ENCODE measurements around the gene PLXDC2.

The PLXDC2 gene

DNA sequence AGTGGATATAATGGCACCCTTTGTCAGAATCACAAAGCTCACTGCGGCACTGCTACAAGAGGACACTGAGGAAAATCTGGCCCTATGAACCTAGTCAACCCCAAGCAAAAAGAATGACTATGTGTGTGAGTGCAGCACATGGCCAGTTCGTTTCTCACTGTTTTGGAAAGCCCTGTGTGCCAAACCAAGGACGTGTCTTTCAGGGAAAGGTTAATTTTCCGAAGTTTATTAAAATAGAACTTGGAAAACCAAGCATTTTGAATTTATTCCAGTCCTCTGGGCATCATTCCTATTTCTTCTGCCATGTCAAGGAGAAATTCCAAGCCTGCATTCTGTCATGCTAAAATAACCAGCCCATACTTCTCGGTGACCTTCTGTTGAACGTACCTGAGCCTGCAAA is 471.8 kb downstream of the PLXDC2 start:
- H3K4me3 ChIP-seq (replicated peaks; ENCODE audit: low read depth, low read length), result no peak overlapping the region
- DNase-seq (ENCODE audit: extremely low read depth, low read depth), result no peak
- TF ChIP-seq, protein P1, sequence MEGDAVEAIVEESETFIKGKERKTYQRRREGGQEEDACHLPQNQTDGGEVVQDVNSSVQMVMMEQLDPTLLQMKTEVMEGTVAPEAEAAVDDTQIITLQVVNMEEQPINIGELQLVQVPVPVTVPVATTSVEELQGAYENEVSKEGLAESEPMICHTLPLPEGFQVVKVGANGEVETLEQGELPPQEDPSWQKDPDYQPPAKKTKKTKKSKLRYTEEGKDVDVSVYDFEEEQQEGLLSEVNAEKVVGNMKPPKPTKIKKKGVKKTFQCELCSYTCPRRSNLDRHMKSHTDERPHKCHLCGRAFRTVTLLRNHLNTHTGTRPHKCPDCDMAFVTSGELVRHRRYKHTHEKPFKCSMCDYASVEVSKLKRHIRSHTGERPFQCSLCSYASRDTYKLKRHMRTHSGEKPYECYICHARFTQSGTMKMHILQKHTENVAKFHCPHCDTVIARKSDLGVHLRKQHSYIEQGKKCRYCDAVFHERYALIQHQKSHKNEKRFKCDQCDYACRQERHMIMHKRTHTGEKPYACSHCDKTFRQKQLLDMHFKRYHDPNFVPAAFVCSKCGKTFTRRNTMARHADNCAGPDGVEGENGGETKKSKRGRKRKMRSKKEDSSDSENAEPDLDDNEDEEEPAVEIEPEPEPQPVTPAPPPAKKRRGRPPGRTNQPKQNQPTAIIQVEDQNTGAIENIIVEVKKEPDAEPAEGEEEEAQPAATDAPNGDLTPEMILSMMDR (IDR thresholded peaks at IDR 0.05; ENCODE audit: low read depth, low read length, missing control alignments), result no peak

DNA sequence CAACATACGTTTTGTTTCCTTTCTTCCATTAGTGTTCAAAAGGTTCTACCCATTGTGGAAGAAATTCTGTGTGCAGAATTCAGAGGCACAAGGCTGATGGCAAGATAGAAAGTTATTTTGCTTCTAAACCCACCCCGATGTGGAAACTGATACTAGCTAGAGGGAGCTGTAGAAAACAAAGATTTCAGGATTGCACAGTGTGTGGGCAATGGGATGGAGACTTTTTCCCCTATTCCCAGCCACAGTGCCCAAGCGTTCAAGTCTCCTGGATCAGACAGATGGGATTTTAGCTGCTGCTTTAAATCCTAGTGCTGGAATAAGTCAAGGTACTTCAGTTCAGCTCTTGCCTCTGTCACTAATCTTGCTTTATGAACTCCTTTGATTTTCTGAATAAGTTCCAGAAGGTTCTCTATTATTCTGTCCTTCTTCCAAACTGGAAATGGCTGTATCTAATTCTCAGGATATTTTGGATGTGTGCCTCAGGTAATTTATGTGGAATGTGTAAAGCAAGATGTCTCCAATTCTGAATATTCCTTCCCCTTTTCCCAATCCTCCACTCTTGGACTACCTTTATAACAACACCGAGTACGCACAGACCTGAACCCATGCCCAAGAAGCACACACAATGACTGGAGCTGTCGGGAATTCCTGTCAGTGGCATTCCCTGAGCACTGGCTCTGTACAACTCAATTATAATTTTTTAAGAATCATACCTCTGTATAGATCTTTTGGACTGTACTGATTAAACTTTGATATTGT is 473.0 kb downstream of the PLXDC2 start:
- TF ChIP-seq, protein P1 (IDR thresholded peaks at IDR 0.05; ENCODE audit: low read depth, low read length, missing control alignments), result no peak
- no peak overlapping the region for H3K4me3 ChIP-seq (replicated peaks; ENCODE audit: low read depth, low read length)
- DNase-seq (ENCODE audit: extremely low read depth, low read depth), result no peak

DNA sequence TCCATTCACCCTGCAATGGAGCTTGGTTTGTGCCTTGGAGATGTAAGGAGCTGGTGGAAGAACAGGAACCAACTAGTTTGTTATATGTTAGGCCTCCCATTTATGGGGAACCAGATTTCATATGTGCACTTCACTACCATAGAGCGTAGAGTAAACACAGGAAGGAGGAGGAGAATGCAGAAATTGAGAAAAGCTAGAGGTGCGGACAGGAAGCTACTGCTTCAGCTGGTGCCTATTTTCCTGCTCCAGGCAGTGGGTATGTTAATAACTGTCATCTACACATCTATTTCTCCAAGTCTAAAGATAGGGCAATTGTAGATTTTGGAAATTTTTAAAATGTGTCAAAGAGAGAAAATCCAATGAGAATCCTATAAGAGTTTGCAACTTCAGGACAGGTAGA is 482.2 kb downstream of the PLXDC2 start:
- TF ChIP-seq, protein P1 (IDR thresholded peaks at IDR 0.05; ENCODE audit: low read depth, low read length, missing control alignments), result no peak
- DNase-seq (ENCODE audit: extremely low read depth, low read depth), result no peak
- H3K4me3 ChIP-seq (replicated peaks; ENCODE audit: low read depth, low read length), result no peak overlapping the region

DNA sequence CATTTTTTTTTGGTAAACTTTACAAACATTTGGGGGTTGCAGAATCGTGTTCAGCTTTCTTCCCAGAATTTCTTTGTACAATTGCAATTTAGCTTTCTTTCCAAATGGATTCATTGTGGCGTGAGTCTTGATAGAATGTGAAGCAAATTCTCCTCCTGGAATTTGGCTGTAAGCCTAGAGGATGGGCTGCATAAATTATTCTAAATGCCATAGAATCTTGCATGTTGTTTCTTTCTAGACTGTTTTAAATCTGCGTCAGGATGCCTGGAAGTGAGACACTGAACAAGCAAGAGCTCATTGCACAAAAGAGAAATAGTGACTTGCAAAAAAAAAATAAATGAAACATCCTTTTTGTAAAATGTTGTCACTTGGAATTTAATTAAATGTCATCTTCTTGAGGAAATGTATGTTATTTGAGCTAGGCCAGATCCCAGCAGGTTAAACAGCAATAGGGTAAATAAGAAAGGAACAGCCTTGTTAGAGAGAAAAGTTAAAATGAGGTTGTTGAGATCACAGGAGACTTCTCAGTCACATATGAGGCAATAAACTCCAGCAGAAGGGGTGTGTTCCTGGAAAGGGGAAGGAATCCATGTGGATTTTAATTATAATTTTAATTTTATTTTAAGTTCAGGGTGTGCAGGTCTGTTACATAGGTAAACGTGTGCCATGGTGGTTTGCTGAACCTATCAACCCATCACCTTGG is 483.0 kb downstream of the PLXDC2 start:
- H3K4me3 ChIP-seq (replicated peaks; ENCODE audit: low read depth, low read length), result no peak overlapping the region
- TF ChIP-seq, protein P1 (IDR thresholded peaks at IDR 0.05; ENCODE audit: low read depth, low read length, missing control alignments), result no peak
- no peak for DNase-seq (ENCODE audit: extremely low read depth, low read depth)

DNA sequence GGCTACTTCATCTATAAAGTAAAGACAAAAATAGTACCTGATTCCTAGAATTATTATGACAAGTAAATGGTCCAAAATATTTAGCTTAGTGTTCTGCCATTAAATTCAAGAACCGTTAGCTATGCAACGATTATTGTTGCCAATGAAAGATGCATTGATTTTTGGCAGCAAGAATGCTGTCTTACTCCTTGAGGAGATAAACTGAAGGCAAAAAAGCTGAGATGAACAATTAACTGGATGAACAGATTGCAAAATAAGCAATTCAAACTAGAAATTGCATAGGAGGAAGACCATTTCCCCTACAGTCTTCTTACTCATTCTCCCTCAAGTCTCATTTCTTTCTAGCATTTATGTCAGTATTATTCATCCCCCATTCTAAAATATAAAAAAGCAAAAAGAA is 484.5 kb downstream of the PLXDC2 start:
- TF ChIP-seq, protein P1 (IDR thresholded peaks at IDR 0.05; ENCODE audit: low read depth, low read length, missing control alignments), result no peak
- no peak for DNase-seq (ENCODE audit: extremely low read depth, low read depth)

DNA sequence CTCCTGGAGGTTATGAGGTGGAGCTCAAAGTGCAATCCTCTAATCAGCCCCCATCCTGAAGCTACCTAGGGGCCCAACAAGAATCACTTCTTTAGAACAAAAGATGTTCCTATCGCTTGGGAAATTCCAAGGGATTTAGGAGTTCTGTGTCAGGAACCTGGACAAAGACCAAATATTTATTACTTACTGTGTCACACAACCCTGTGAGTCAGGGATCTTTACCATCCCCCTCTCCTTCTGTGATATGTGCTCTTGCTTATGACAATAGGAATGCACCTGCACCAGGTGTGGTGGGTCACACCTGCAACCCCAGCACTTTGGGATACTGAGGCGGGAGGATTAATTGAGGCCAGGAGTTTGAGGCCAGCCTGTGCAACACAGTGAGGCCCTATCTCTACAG is 485.8 kb downstream of the PLXDC2 start:
- TF ChIP-seq, protein P1 (IDR thresholded peaks at IDR 0.05; ENCODE audit: low read depth, low read length, missing control alignments), result no peak
- no peak for DNase-seq (ENCODE audit: extremely low read depth, low read depth)
- H3K4me3 ChIP-seq (replicated peaks; ENCODE audit: low read depth, low read length), result no peak overlapping the region

More for the DNA sequence above, 484.5 kb downstream of the PLXDC2 start:
- H3K4me3 ChIP-seq (replicated peaks; ENCODE audit: low read depth, low read length), result no peak overlapping the region

Data from HFF-Myc (cell line).